Testis (tissue), 3 donors: ENCODE results near the gene ITGAE. TPM values are rescaled to one million over a fixed set of nuclear protein-coding genes. Genes with fewer than 3 reads are reported as not detected.
"Not testable (repeated sequence)": the region's sequence is repeated elsewhere in the genome, so short reads cannot be mapped to it uniquely, and the experiment has no call there.

Source experiments
- DNase-seq: peaks from one replicate; pipeline ENCODE4 v3.0.0-alpha.2; 2019
- H3K27ac ChIP-seq, 2 donors: fragments of 200-600 bp; sonication (generic); one replicate each; pipeline ENCODE4 v1.5.1; 2019
- H3K27me3 ChIP-seq: fragments of 200-600 bp; sonication (generic); one replicate; pipeline ENCODE4 v1.5.1; 2019
- H3K36me3 ChIP-seq: fragments of 200-600 bp; sonication (generic); one replicate; pipeline ENCODE4 v1.5.1; 2017; ENCODE audit warnings: low read depth; ENCODE audit errors: missing control alignments
- H3K4me1 ChIP-seq: fragments of 200-600 bp; sonication (generic); one replicate; pipeline ENCODE4 v1.5.1; 2019
- H3K4me3 ChIP-seq, 2 donors: fragments of 200-600 bp; sonication (generic); one replicate each; pipeline ENCODE4 v1.5.1; 2017 to 2019
- H3K9me3 ChIP-seq: fragments of 200-600 bp; sonication (generic); one replicate; pipeline ENCODE4 v1.5.1; 2017
- POLR2A ChIP-seq: fragments of 450-650 bp; IDR thresholded peaks from one replicate; pipeline ENCODE4 v1.6.1; 2017; ENCODE audit warnings: antibody characterized with exemption, mild to moderate bottlenecking, moderate library complexity
- WGBS, 2 donors: methylation state at CpG; one replicate each; pipeline ENCODE4 v1.1.5; 2018; 5-methylcytosine and 5-hydroxymethylcytosine counted together
- intact Hi-C: fragments of 100-400 bp; cut with DNase I; formaldehyde crosslinking; loops from one replicate; pipeline ENCODE4 v1.15.1; 2023; ENCODE audit warnings: low total_unique reads
- polyA plus RNA-seq: library from polyadenylated mRNA; stranded (reverse); fragments of 350-450 nt; fragmentation: Illumina TruSeq; extraction: RNeasy Lipid Tissue Mini Kit (QIAGEN cat#74804); gene quantifications from one replicate; pipeline ENCODE4 v1.2.3, GENCODE V29; 2014; ENCODE audit warnings: low read depth, low replicate concordance; ENCODE audit not compliant: insufficient read depth
- total RNA-seq, 2 donors: library from RNA; depleted of rRNA; stranded (reverse); fragments of >200 nt; gene quantifications; one replicate each; pipeline ENCODE4 v1.2.3, GENCODE V29; 2016
- TF ChIP-seq, protein P1 (sequence below), 3 experiments: fragments of 450-650 bp in 2 of 3; fragments of 200-600 bp in 1 of 3; sonication (generic) in 1 of 3; IDR thresholded peaks; one replicate each; pipeline ENCODE4 v1.5.1; 2016 to 2019; ENCODE audit warnings: antibody characterized with exemption in 3 of 3, mild to moderate bottlenecking in 2 of 3, moderate library complexity in 1 of 3

The ITGAE gene
- total and polyA plus RNA-seq, 3 donors from 2014 or later: 13.1 to 46.7 (median 16.1) TPM

GRCh38 chr17:3846437-3847164 lies 45.6 kb upstream of the ITGAE start:
- intact Hi-C loops: no loop called here
- H3K27ac ChIP-seq: peak overlapping the region; percentile 80 to 88
- WGBS, 2 donors: 34 to 39% methylated on average over 17 of the region's 17 CpGs
- H3K36me3 ChIP-seq: no peaks in the 10 kb centered on the region
- DNase-seq: no peak
- TF ChIP-seq POLR2A: no peak
- TF ChIP-seq, protein P1, sequence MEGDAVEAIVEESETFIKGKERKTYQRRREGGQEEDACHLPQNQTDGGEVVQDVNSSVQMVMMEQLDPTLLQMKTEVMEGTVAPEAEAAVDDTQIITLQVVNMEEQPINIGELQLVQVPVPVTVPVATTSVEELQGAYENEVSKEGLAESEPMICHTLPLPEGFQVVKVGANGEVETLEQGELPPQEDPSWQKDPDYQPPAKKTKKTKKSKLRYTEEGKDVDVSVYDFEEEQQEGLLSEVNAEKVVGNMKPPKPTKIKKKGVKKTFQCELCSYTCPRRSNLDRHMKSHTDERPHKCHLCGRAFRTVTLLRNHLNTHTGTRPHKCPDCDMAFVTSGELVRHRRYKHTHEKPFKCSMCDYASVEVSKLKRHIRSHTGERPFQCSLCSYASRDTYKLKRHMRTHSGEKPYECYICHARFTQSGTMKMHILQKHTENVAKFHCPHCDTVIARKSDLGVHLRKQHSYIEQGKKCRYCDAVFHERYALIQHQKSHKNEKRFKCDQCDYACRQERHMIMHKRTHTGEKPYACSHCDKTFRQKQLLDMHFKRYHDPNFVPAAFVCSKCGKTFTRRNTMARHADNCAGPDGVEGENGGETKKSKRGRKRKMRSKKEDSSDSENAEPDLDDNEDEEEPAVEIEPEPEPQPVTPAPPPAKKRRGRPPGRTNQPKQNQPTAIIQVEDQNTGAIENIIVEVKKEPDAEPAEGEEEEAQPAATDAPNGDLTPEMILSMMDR (IDR thresholded peaks at IDR 0.05): no peak
- no peaks in the 10 kb centered on the region for H3K9me3 ChIP-seq
- peak overlapping the region; percentile 92 to 97 for H3K4me3 ChIP-seq
- no peaks in the 10 kb centered on the region for H3K27me3 ChIP-seq
- H3K4me1 ChIP-seq: peaks cover 7% of the 10 kb centered on the region

DNA sequence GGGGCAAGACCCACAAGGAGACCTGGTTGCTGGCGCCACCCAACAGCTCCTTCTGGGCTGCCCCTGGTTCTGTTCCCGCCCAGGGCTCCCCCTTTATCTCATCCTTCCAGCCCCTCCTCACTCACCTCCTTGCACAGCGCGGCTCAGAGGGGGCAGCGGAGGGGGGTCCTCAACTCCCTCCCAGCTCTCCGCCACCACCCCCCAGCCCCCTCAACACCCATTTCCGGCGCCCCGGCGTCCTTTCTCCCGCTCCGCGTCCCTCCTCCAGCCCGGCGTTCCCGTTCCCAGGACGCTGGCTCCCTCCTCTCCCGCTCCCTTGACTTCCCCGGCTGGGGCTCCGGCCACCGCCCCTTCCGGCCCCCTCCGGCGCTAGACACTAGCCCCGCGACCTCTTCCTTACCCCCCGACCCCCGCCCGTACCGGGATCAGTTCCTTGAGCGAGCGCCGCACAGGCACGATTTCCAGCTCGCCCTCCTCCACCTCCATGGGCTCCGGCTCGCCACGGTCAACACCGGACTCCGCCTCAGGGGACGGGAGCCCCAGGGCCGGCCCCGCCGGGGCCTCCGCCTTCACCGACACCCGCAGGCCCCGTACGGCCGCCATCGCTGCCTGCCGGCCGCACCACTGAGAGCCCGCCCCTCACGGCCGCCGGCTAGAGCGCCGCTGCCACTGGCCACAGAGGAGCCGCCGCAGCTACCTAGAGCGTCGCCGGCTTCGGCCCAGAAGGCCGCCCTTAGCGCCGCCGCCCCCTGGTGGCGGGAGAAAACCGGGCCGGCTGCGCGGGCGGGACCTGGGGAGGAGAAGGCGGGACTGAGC lies 44.8 kb upstream of the ITGAE start, which contains the start of gene NCBP3:
Gene NCBP3 (minus strand): TSS at position 626 of the 816 bp plus-strand sequence. CDS start 23 bp downstream, at position 603.
- TF ChIP-seq, protein P1 (IDR thresholded peaks at IDR 0.05): peak; percentile 98
- TF ChIP-seq POLR2A: no peak
- intact Hi-C loops: no loop called here
- H3K4me3 ChIP-seq: peak within 1 kb of the TSS; percentile 92 to 97
- H3K27me3 ChIP-seq: no peaks in the 10 kb centered on the region
- H3K27ac ChIP-seq: peak within 1 kb of the TSS; percentile 80 to 88
- 0% methylated on average over 23 to 75 of the region's 76 CpGs for WGBS, 2 donors
- peak; percentile 93 for DNase-seq
- no peaks in the 10 kb centered on the region for H3K36me3 ChIP-seq
- no peaks in the 10 kb centered on the region for H3K9me3 ChIP-seq
- H3K4me1 ChIP-seq: peaks cover 7% of the 10 kb centered on the region

- H3K9me3 ChIP-seq: no peaks in the 10 kb centered on the region
- intact Hi-C loops: no loop called here
- WGBS, 2 donors: 1% methylated on average over 8 of the region's 8 CpGs
- peak; percentile 47 for DNase-seq
- no peaks in the 10 kb centered on the region for H3K36me3 ChIP-seq
- peak overlapping the region; percentile 80 to 88 for H3K27ac ChIP-seq
- H3K4me1 ChIP-seq: peaks cover 7% of the 10 kb centered on the region
- no peaks in the 10 kb centered on the region for H3K27me3 ChIP-seq
- TF ChIP-seq, protein P1 (IDR thresholded peaks at IDR 0.05): no peak
- TF ChIP-seq POLR2A: no peak
- peak overlapping the region; percentile 92 to 97 for H3K4me3 ChIP-seq
Observed at GRCh38 chr17:3845291-3845620, 44.3 kb upstream of the ITGAE start.

GRCh38 chr17:3844556-3844955 lies 43.6 kb upstream of the ITGAE start:
- H3K4me1 ChIP-seq, H3K4me3 ChIP-seq, H3K36me3 ChIP-seq, H3K27me3 ChIP-seq, DNase-seq, H3K9me3 ChIP-seq, H3K27ac ChIP-seq, intact Hi-C loops: not testable (repeated sequence)
- WGBS, 2 donors: 79 to 82% methylated on average over 19 of the region's 19 CpGs

DNA sequence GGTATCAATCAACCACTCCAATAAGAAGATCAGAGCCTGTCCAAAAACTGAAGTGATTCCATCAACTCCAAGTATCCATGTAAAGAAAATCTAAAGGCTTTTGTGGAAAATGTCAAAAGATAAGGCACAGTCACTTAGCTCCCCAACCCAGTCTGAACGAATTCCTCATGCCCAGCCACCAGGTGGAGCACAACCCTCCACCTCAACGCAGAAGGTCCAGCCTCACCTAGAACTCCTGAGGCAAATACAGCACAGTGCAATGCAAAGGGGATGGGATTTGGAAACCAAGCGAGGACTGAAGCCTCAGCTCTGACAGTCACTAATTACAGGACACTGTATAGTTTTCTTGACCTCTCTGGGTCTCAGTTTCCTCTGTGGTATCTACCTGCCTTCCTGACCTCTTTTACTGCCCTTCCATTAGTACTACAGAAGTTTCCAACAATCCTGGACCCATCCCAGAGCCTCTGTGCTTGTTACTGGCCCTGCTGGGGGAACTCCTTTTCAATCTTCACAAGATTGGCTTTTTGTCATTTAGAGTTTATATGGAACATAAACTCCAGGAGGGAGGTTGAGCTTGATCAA lies 43.0 kb upstream of the ITGAE start:
- Histone ChIP-seq H3K4me1 (peaks cover 7% of the 10 kb centered on the region), H3K4me3 (no peak overlapping the region), H3K27me3 (no peaks in the 10 kb centered on the region), H3K27ac (no peak overlapping the region), H3K9me3 (no peaks in the 10 kb centered on the region), H3K36me3 (no peaks in the 10 kb centered on the region)
- TF ChIP-seq, protein P1 (IDR thresholded peaks at IDR 0.05): peak in 1 of 3 experiments; percentile 39
- TF ChIP-seq POLR2A: no peak
- intact Hi-C loops: no loop called here
- 42 to 48% methylated on average over 3 of the region's 3 CpGs for WGBS, 2 donors
- no peak for DNase-seq
